WTC11 (cell line): Measurements from ENCODE around the gene PSMD12. TPM values are rescaled to one million over a fixed set of nuclear protein-coding genes. Genes with fewer than 3 reads are reported as not detected.

ENCODE experiments used
- ATAC-seq: fragments of 200-7000 bp; cut with Tn5 transposase; 2 replicates; pipeline ENCODE4 v1.10.0; 2021; ENCODE audit warnings: mild to moderate bottlenecking, moderate library complexity
- CTCF ChIA-PET: fragments of 300-600 bp; sonication (Branson Sonifier 250); formaldehyde crosslinking; loops from one replicate; lab custom pipeline; 2021; ENCODE audit warnings: antibody characterized with exemption; lab: Charles Lee
- POLR2A ChIA-PET: fragments of 350-600 bp; sonication (Branson Sonifier 250); formaldehyde crosslinking; loops from one replicate; lab custom pipeline; 2021; ENCODE audit warnings: antibody characterized with exemption; lab: Charles Lee
- DNase-seq: peaks from one replicate; pipeline ENCODE4 v3.0.0; 2021; ENCODE audit warnings: low spot score
- H3K27ac Mint-ChIP-seq: 2 replicates; pipeline ENCODE4 v1.8.0; 2021; ENCODE audit warnings: mixed read lengths
- H3K27me3 Mint-ChIP-seq: 2 replicates; pipeline ENCODE4 v1.8.0; 2021; ENCODE audit warnings: low read depth, mild to moderate bottlenecking, moderate library complexity, mixed read lengths
- H3K36me3 Mint-ChIP-seq: 2 replicates; pipeline ENCODE4 v1.8.0; 2021; ENCODE audit warnings: mixed read lengths
- H3K4me1 Mint-ChIP-seq: 2 replicates; pipeline ENCODE4 v1.8.0; 2022; ENCODE audit warnings: mixed read lengths
- H3K4me3 Mint-ChIP-seq: 2 replicates; pipeline ENCODE4 v1.8.0; 2021; ENCODE audit warnings: mild to moderate bottlenecking, moderate library complexity, mixed read lengths
- H3K9me3 Mint-ChIP-seq: 2 replicates; pipeline ENCODE4 v1.8.0; 2021; ENCODE audit warnings: mixed read lengths
- ELF4 ChIP-seq: sonication (generic); formaldehyde crosslinking; IDR thresholded peaks from 2 replicates; pipeline ENCODE4 v1.8.1; 2022; ENCODE audit warnings: low read depth, mild to moderate bottlenecking, moderate library complexity, missing genetic modification reagents
- GABPB1 ChIP-seq: sonication (generic); formaldehyde crosslinking; IDR thresholded peaks from 2 replicates; pipeline ENCODE4 v1.8.1; 2023; ENCODE audit warnings: mild to moderate bottlenecking, missing genetic modification reagents
- GTF2I ChIP-seq: fragments of 250-450 bp; sonication (Bioruptor Pico); conservative IDR thresholded peaks from 2 replicates; pipeline ENCODE4 v1.4.0; 2021; ENCODE audit warnings: mild to moderate bottlenecking
- KAT7 ChIP-seq: sonication (generic); formaldehyde crosslinking; IDR thresholded peaks from 2 replicates; pipeline ENCODE4 v1.8.1; 2023; ENCODE audit warnings: missing genetic modification reagents, mild to moderate bottlenecking, borderline replicate concordance
- NFYB ChIP-seq: sonication (generic); formaldehyde crosslinking; conservative IDR thresholded peaks from 2 replicates; pipeline ENCODE4 v1.8.0; 2022; ENCODE audit warnings: low read depth, missing genetic modification reagents
- NR2C2 ChIP-seq: sonication (generic); formaldehyde crosslinking; IDR thresholded peaks from 2 replicates; pipeline ENCODE4 v1.8.0; 2022; ENCODE audit warnings: mild to moderate bottlenecking, missing genetic modification reagents
- NR3C1 ChIP-seq: sonication (generic); formaldehyde crosslinking; conservative IDR thresholded peaks from 2 replicates; pipeline ENCODE4 v1.8.1; 2023; ENCODE audit warnings: low read depth, mild to moderate bottlenecking, missing genetic modification reagents
- SMAD3 ChIP-seq: sonication (generic); formaldehyde crosslinking; IDR thresholded peaks from 2 replicates; pipeline ENCODE4 v1.8.0; 2022; ENCODE audit warnings: missing genetic modification reagents, mild to moderate bottlenecking, borderline replicate concordance
- SOX15 ChIP-seq: fragments of 250-450 bp; sonication (Bioruptor Pico); IDR thresholded peaks from 2 replicates; pipeline ENCODE4 v1.9.0; 2021; ENCODE audit warnings: mild to moderate bottlenecking
- STAT6 ChIP-seq: sonication (generic); formaldehyde crosslinking; conservative IDR thresholded peaks from 2 replicates; pipeline ENCODE4 v1.8.1; 2023; ENCODE audit warnings: mild to moderate bottlenecking, low read depth, missing genetic modification reagents, moderate library complexity
- TCF7 ChIP-seq: sonication (generic); formaldehyde crosslinking; IDR thresholded peaks from 2 replicates; pipeline ENCODE4 v1.8.0; 2022; ENCODE audit warnings: mild to moderate bottlenecking, low read depth, missing genetic modification reagents, moderate library complexity
- ZMAT4 ChIP-seq: fragments of 250-450 bp; sonication (Bioruptor Pico); IDR thresholded peaks from 2 replicates; pipeline ENCODE4 v1.9.0; 2021; ENCODE audit warnings: mild to moderate bottlenecking
- ZNF263 ChIP-seq: sonication (generic); formaldehyde crosslinking; IDR thresholded peaks from 2 replicates; pipeline ENCODE4 v1.8.1; 2022; ENCODE audit warnings: low read depth, mild to moderate bottlenecking, moderate library complexity, missing genetic modification reagents
- ZNF416 ChIP-seq: fragments of 250-450 bp; sonication (Bioruptor Pico); IDR thresholded peaks from 2 replicates; pipeline ENCODE4 v1.9.0; 2021; ENCODE audit warnings: mild to moderate bottlenecking, inconsistent platforms
- total RNA-seq: library from RNA; stranded (reverse); gene quantifications from 3 replicates; pipeline ENCODE4 v1.2.3, GENCODE V29; 2021
- TF ChIP-seq, protein P1 (sequence below): fragments of 200-600 bp; IDR thresholded peaks from 2 replicates; pipeline ENCODE4 v1.8.0; 2022; ENCODE audit warnings: antibody characterized with exemption
- TF ChIP-seq, protein P2 (sequence below): sonication (generic); formaldehyde crosslinking; IDR thresholded peaks from 2 replicates; pipeline ENCODE4 v1.8.0; 2023; ENCODE audit warnings: missing genetic modification reagents, mild to moderate bottlenecking, borderline replicate concordance

PSMD12 gene
- total RNA-seq, 1 experiment from 2014 or later, result 66.9 TPM

GRCh38 chr17:67414559-67414958 lies 48.2 kb upstream of the PSMD12 start (continued):
- TF ChIP-seq, protein P1, sequence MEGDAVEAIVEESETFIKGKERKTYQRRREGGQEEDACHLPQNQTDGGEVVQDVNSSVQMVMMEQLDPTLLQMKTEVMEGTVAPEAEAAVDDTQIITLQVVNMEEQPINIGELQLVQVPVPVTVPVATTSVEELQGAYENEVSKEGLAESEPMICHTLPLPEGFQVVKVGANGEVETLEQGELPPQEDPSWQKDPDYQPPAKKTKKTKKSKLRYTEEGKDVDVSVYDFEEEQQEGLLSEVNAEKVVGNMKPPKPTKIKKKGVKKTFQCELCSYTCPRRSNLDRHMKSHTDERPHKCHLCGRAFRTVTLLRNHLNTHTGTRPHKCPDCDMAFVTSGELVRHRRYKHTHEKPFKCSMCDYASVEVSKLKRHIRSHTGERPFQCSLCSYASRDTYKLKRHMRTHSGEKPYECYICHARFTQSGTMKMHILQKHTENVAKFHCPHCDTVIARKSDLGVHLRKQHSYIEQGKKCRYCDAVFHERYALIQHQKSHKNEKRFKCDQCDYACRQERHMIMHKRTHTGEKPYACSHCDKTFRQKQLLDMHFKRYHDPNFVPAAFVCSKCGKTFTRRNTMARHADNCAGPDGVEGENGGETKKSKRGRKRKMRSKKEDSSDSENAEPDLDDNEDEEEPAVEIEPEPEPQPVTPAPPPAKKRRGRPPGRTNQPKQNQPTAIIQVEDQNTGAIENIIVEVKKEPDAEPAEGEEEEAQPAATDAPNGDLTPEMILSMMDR, result no peak
- no peak for TF ChIP-seq NR2C2

- DNase-seq (no peak), ATAC-seq (no peak)
- CTCF ChIA-PET, result no interaction called here
- POLR2A ChIA-PET, result no interaction called here
- Mint-ChIP-seq H3K27ac (no peak overlapping the region), H3K4me1 (peaks cover 10% of the 10 kb centered on the region), H3K9me3 (peaks cover 13% of the 10 kb centered on the region), H3K4me3 (no peak overlapping the region), H3K27me3 (no peaks in the 10 kb centered on the region), H3K36me3 (peaks cover 12% of the 10 kb centered on the region)
- peak; percentile 61; the same call in 1 of the 2 replicates for TF ChIP-seq GTF2I (CRISPR knock-in tag)
- TF ChIP-seq NR3C1 (CRISPR knock-in tag), result no peak
Measured at GRCh38 chr17:67414130-67414529, 47.8 kb upstream of the PSMD12 start.

- ChIA-PET CTCF (no interaction called here), POLR2A (no interaction called here)
- Mint-ChIP-seq H3K9me3 (peaks cover 17% of the 10 kb centered on the region), H3K36me3 (peaks cover 15% of the 10 kb centered on the region), H3K27me3 (no peaks in the 10 kb centered on the region), H3K4me3 (no peak overlapping the region), H3K4me1 (peaks cover 7% of the 10 kb centered on the region), H3K27ac (no peak overlapping the region; the same call in 1 of the 2 replicates)
- TF ChIP-seq ZNF263 (CRISPR knock-in tag) (no peak), ZNF416 (CRISPR knock-in tag) (no peak), STAT6 (no peak), SMAD3 (CRISPR knock-in tag) (no peak)
- DNase-seq (no peak), ATAC-seq (no peak)
Measured at GRCh38 chr17:67413388-67413787, 47.0 kb upstream of the PSMD12 start.

DNA sequence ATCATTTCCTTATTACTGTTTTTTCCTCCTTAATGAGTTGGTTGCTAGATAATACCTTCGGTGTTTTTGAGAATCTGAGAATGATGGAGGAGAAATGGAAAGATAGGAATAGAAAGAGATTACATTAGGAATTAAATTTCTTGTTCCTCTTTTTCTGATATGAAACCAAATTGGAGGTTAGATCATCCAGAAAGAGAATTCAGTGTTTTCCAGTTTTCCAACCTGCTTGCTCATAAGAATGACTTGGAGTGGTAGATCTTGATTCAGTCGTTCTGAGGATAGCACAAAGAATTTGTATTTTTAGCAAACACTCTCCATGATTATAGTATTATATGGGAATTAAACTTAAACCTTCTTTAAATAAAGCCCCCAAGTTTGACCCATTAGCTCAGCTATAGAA lies 46.6 kb upstream of the PSMD12 start:
- no peak for DNase-seq
- Mint-ChIP-seq H3K9me3 (peaks cover 17% of the 10 kb centered on the region), H3K4me1 (peaks cover 4% of the 10 kb centered on the region; the same call in 1 of the 2 replicates), H3K27ac (no peak overlapping the region), H3K27me3 (no peaks in the 10 kb centered on the region), H3K4me3 (no peak overlapping the region), H3K36me3 (peaks cover 15% of the 10 kb centered on the region)
- ChIA-PET POLR2A (no interaction called here), CTCF (no interaction called here)
- no peak for ATAC-seq
- TF ChIP-seq KAT7 (CRISPR knock-in tag) (no peak), NR2C2 (no peak), ELF4 (no peak), NFYB (no peak)

DNA sequence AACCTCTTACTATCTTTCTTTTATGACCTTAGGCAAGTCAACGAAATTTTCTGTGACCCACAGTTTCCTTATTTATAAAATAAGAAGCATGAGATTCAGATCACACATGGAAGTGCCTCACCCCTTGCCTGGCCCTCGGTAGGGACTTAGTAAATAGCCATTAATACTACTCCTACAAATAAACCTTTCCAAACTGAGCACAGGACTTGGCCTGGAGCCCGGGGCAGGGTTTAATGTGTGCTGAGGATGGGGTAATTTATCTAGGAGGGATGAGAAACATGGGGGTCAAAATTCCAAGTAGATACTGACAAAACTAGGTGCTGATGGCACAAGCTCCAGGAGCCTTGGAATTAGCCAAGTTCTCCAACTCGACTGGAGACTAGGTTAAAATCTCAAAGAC lies 45.7 kb upstream of the PSMD12 start:
- Mint-ChIP-seq H3K4me3 (no peak overlapping the region), H3K27ac (no peak overlapping the region), H3K4me1 (peaks cover 4% of the 10 kb centered on the region), H3K9me3 (peaks cover 17% of the 10 kb centered on the region), H3K27me3 (no peaks in the 10 kb centered on the region), H3K36me3 (peaks cover 15% of the 10 kb centered on the region)
- CTCF ChIA-PET, result no interaction called here
- no peak for DNase-seq
- no peak for ATAC-seq
- POLR2A ChIA-PET, result no interaction called here
- TF ChIP-seq SOX15 (no peak), ELF4 (no peak), TCF7 (CRISPR knock-in tag) (no peak), ZMAT4 (CRISPR knock-in tag) (no peak), GABPB1 (CRISPR knock-in tag) (no peak)
- TF ChIP-seq, protein P2, sequence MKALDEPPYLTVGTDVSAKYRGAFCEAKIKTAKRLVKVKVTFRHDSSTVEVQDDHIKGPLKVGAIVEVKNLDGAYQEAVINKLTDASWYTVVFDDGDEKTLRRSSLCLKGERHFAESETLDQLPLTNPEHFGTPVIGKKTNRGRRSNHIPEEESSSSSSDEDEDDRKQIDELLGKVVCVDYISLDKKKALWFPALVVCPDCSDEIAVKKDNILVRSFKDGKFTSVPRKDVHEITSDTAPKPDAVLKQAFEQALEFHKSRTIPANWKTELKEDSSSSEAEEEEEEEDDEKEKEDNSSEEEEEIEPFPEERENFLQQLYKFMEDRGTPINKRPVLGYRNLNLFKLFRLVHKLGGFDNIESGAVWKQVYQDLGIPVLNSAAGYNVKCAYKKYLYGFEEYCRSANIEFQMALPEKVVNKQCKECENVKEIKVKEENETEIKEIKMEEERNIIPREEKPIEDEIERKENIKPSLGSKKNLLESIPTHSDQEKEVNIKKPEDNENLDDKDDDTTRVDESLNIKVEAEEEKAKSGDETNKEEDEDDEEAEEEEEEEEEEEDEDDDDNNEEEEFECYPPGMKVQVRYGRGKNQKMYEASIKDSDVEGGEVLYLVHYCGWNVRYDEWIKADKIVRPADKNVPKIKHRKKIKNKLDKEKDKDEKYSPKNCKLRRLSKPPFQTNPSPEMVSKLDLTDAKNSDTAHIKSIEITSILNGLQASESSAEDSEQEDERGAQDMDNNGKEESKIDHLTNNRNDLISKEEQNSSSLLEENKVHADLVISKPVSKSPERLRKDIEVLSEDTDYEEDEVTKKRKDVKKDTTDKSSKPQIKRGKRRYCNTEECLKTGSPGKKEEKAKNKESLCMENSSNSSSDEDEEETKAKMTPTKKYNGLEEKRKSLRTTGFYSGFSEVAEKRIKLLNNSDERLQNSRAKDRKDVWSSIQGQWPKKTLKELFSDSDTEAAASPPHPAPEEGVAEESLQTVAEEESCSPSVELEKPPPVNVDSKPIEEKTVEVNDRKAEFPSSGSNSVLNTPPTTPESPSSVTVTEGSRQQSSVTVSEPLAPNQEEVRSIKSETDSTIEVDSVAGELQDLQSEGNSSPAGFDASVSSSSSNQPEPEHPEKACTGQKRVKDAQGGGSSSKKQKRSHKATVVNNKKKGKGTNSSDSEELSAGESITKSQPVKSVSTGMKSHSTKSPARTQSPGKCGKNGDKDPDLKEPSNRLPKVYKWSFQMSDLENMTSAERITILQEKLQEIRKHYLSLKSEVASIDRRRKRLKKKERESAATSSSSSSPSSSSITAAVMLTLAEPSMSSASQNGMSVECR, result no peak
